ENCODE measurements around the gene LYRM2. TPM values are rescaled to one million over a fixed set of nuclear protein-coding genes. Genes with fewer than 3 reads are reported as not detected.

LYRM2 gene
- total RNA-seq, 4 donors from 2014 or later = 16.1 to 24.7 (median 20.1) TPM

GRCh38 chr6:89644864-89645263 is 6.3 kb upstream of the LYRM2 start:
- TF ChIP-seq CTCF (IDR thresholded peaks at IDR 0.05; ENCODE audit: low read depth) = no peak

DNA sequence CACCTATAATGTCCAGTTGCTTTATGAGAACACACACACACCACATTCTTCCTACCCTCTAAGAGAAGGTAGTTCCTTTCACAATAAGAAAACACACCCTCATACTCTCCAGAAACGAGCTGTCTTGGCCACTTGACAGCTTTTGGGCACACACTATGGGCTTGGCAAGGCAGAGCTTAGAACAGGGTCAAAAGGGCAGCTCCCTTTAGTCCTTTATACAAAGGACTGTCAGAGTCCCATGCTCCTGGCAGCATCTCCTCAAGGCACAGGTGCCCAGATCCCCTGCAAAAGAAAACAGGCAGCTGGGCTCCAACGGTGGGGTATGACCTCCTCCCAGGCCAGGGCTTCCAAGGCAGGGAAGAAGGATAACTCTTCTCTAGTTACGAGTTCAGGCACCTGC is 4.9 kb upstream of the LYRM2 start:
- no peak for TF ChIP-seq CTCF (IDR thresholded peaks at IDR 0.05; ENCODE audit: low read depth)

DNA sequence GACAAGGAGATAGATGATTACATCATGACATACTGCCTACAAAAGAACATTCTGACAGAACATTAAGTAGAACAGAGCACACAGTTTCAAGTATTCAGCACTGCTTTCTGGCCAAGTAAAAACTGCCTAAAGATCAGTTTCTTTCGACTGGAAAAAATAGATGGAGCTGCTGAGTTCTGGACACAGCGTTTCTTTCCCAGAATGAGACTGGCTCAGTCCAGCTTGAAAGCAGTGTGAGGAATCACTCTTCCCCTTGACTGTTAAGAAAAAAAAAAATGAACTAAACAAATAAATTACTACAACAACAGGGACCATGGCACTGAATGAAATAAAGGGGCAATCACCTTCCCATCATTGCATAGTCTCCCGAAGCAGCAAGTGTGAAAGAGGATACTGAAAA is 4.4 kb upstream of the LYRM2 start:
- TF ChIP-seq CTCF (IDR thresholded peaks at IDR 0.05; ENCODE audit: low read depth) = no peak

- TF ChIP-seq CTCF (IDR thresholded peaks at IDR 0.05; ENCODE audit: low read depth) = no peak
These were observed 2.3 kb upstream of the LYRM2 start for GRCh38 chr6:89640804-89641203.

- no peak for TF ChIP-seq CTCF (IDR thresholded peaks at IDR 0.05; ENCODE audit: low read depth)
These were observed 607 bp downstream of the LYRM2 start for GRCh38 chr6:89637960-89638319.

DNA sequence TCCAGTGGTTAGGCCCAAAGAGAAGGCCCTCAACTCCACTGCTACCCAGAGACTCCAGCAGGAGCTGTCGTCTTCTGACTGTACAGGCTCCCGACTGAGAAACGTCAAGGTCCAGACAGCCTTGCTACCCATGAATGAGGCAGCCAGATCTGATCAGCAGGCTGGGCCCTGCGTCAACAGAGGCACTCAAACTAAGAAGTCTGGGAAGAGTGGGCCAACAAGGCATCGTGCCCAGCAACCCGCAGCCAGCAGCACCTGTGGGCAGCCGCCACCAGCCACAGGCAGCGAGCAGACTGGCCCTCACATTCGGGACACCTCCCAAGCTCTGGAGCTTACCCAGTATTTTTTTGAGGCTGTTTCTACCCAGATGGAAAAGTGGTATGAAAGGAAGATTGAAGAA is 8.1 kb downstream of the LYRM2 start:
- no peak for TF ChIP-seq CTCF (IDR thresholded peaks at IDR 0.05; ENCODE audit: low read depth)

- no peak for TF ChIP-seq CTCF (IDR thresholded peaks at IDR 0.05; ENCODE audit: low read depth)
These were observed 14.8 kb downstream of the LYRM2 start for GRCh38 chr6:89623749-89624148.

GRCh38 chr6:89619567-89619966 is 19.0 kb downstream of the LYRM2 start:
- TF ChIP-seq CTCF (IDR thresholded peaks at IDR 0.05; ENCODE audit: low read depth) = no peak

Data from subcutaneous adipose tissue (tissue), 4 donors.